ENCODE results near the gene TRABD2B.
A peak's percentile ranks its signal among the peaks of the same experiment; 100 is the strongest.

GRCh38 chr1:47725000-47725473 lies 272.1 kb downstream of the TRABD2B start:
- TF ChIP-seq POLR2A (IDR thresholded peaks at IDR 0.05), result no peak
- TF ChIP-seq POLR2AphosphoS5 (IDR thresholded peaks at IDR 0.05), result no peak
- peak in 1 of 2 donors; percentile 30 for TF ChIP-seq CTCF (IDR thresholded peaks at IDR 0.05)
- no peak for TF ChIP-seq EP300 (IDR thresholded peaks at IDR 0.05)
